H1 (cell line): ENCODE data around the gene TNFSF11. TPM values are rescaled to one million over a fixed set of nuclear protein-coding genes. Genes with fewer than 3 reads are reported as not detected.

Experiments
- CTCF ChIA-PET: fragments of 300-600 bp; sonication (Branson Sonifier 250); formaldehyde crosslinking; loops from one replicate; lab custom pipeline; 2021; ENCODE audit not compliant: partially characterized antibody; lab: Charles Lee
- POLR2A ChIA-PET: fragments of 300-600 bp; sonication (Branson Sonifier 250); formaldehyde crosslinking; loops from one replicate; lab custom pipeline; 2021; ENCODE audit warnings: inconsistent platforms; ENCODE audit not compliant: partially characterized antibody; lab: Charles Lee
- DNase-seq, 2 experiments: peaks; one replicate each; pipeline versions ENCODE4 v3.0.0 to v3.0.0-alpha.2; 2010 to 2022; ENCODE audit warnings: low spot score in 2 of 2, low read depth in 1 of 2, mixed read lengths in 1 of 2
- FAIRE-seq: peaks from 2 replicates; lab custom pipeline; 2011; peaks lifted over from hg19 to GRCh38; lab: Jason Lieb, UNC
- H2AFZ ChIP-seq: 2 replicates; pipeline ENCODE4 v1.8.1; 2012; ENCODE audit warnings: low read length, inconsistent platforms
- H2AK5ac ChIP-seq: 2 replicates; pipeline ENCODE4 v1.6.1; 2013; ENCODE audit warnings: low read depth, low read length
- H2BK120ac ChIP-seq: replicated peaks from 2 replicates; pipeline ENCODE3; 2013; ENCODE audit warnings: low read depth, low read length, inconsistent platforms
- H2BK12ac ChIP-seq: 2 replicates; pipeline ENCODE4 v1.6.1; 2013; ENCODE audit warnings: low read depth, low read length
- H2BK15ac ChIP-seq: 2 replicates; pipeline ENCODE4 v1.6.1; 2013; ENCODE audit warnings: low read length
- H2BK20ac ChIP-seq: 2 replicates; pipeline ENCODE4 v1.6.1; 2013; ENCODE audit warnings: low read length
- H2BK5ac ChIP-seq: 2 replicates; pipeline ENCODE4 v1.6.1; 2013; ENCODE audit warnings: low read depth, low read length
- H3K14ac ChIP-seq: 2 replicates; pipeline ENCODE4 v1.6.1; 2013; ENCODE audit warnings: inconsistent platforms; ENCODE audit not compliant: insufficient read length
- H3K18ac ChIP-seq: 2 replicates; pipeline ENCODE4 v1.6.1; 2013; ENCODE audit warnings: low read length; ENCODE audit errors: extremely low read depth
- H3K23ac ChIP-seq: 2 replicates; pipeline ENCODE4 v1.6.1; 2013; ENCODE audit warnings: inconsistent platforms; ENCODE audit not compliant: insufficient read length
- H3K23me2 ChIP-seq: 2 replicates; pipeline ENCODE4 v1.6.1; 2013; ENCODE audit warnings: low read depth, low read length
- H3K27ac ChIP-seq: 2 replicates; pipeline ENCODE4 v1.6.1; 2011; ENCODE audit warnings: low read depth, low read length, inconsistent platforms
- H3K27me3 ChIP-seq, 4 experiments: replicated peaks in 1 of 4; 1 replicate in 1 of 4; 2 replicates in 3 of 4; pipeline versions ENCODE4 v1.6.1 to v1.8.1; 2011 to 2013; ENCODE audit warnings: low read length in 3 of 4, mild to moderate bottlenecking in 3 of 4, inconsistent platforms in 2 of 4, mixed read lengths in 2 of 4, moderate library complexity in 1 of 4; ENCODE audit not compliant: control insufficient read depth in 3 of 4, insufficient read depth in 3 of 4; ENCODE audit errors: extremely low read depth in 1 of 4
- H3K36me3 ChIP-seq, 4 experiments: 2 replicates each; pipeline versions ENCODE4 v1.6.1 to v1.8.1; 2011 to 2013; ENCODE audit warnings: mild to moderate bottlenecking in 4 of 4, low read length in 3 of 4, moderate library complexity in 2 of 4, control low read depth in 1 of 4, inconsistent platforms in 1 of 4; ENCODE audit not compliant: insufficient read depth in 4 of 4, control insufficient read depth in 2 of 4
- H3K4ac ChIP-seq: replicated peaks from 2 replicates; pipeline ENCODE3; 2013; ENCODE audit warnings: low read length, low read depth, mixed read lengths, inconsistent platforms; ENCODE audit not compliant: insufficient read length
- H3K4me1 ChIP-seq, 4 experiments: replicated peaks in 1 of 4; 1 replicate in 1 of 4; 2 replicates in 3 of 4; pipeline versions ENCODE4 v1.6.1 to v1.8.1; 2011 to 2013; ENCODE audit warnings: low read length in 3 of 4, inconsistent platforms in 2 of 4, mixed read lengths in 1 of 4; ENCODE audit not compliant: insufficient read depth in 4 of 4, control insufficient read depth in 3 of 4
- H3K4me2 ChIP-seq, 2 experiments: 2 replicates each; pipeline versions ENCODE4 v1.6.1 to v1.8.1; 2011 to 2013; ENCODE audit warnings: low read depth in 2 of 2, low read length in 2 of 2, control low read depth in 1 of 2, inconsistent platforms in 1 of 2, mild to moderate bottlenecking in 1 of 2; ENCODE audit not compliant: insufficient read depth in 1 of 2
- H3K4me3 ChIP-seq, 4 experiments: fragments of 200-600, 300-600 bp in 1 of 4; sonication (generic), shearing (Covaris generic), sonication (Bioruptor Twin) in 1 of 4; 2 replicates each; pipeline versions ENCODE4 v1.5.1 to v1.8.1; 2011 to 2016; ENCODE audit warnings: low read length in 4 of 4, low read depth in 3 of 4, control low read depth in 2 of 4, inconsistent platforms in 2 of 4, mild to moderate bottlenecking in 2 of 4, mixed read lengths in 1 of 4, moderate library complexity in 1 of 4; ENCODE audit not compliant: insufficient read depth in 2 of 4; ENCODE audit errors: extremely low read depth in 1 of 4
- H3K56ac ChIP-seq: replicated peaks from 2 replicates; pipeline ENCODE3; 2013; ENCODE audit warnings: low read depth, mild to moderate bottlenecking, mixed read lengths, low read length, inconsistent platforms; ENCODE audit not compliant: insufficient read length
- H3K79me1 ChIP-seq: 2 replicates; pipeline ENCODE4 v1.6.1; 2013; ENCODE audit warnings: low read depth, low read length, control low read depth
- H3K79me2 ChIP-seq, 2 experiments: 2 replicates each; pipeline versions ENCODE4 v1.6.1 to v1.8.1; 2012 to 2013; ENCODE audit warnings: low read length in 2 of 2, mild to moderate bottlenecking in 2 of 2, inconsistent platforms in 1 of 2; ENCODE audit not compliant: insufficient read depth in 2 of 2, control insufficient read depth in 1 of 2
- H3K9ac ChIP-seq, 4 experiments: replicated peaks in 1 of 4; 1 replicate in 1 of 4; 2 replicates in 3 of 4; pipeline versions ENCODE4 v1.6.1 to v1.8.1; 2011 to 2013; ENCODE audit warnings: low read depth in 3 of 4, low read length in 3 of 4, control low read depth in 2 of 4, mild to moderate bottlenecking in 2 of 4, moderate library complexity in 2 of 4, inconsistent platforms in 1 of 4; ENCODE audit errors: extremely low read depth in 1 of 4
- H3K9me3 ChIP-seq, 2 experiments: 2 replicates each; pipeline versions ENCODE4 v1.6.1 to v1.8.1; 2012 to 2013; ENCODE audit warnings: mild to moderate bottlenecking in 2 of 2, moderate library complexity in 2 of 2, control low read depth in 1 of 2, inconsistent platforms in 1 of 2, low read depth in 1 of 2, low read length in 1 of 2, mixed read lengths in 1 of 2; ENCODE audit not compliant: insufficient read depth in 2 of 2
- H4K20me1 ChIP-seq, 2 experiments: replicated peaks in 1 of 2; 2 replicates each; pipeline versions ENCODE3 to v1.8.1; 2011 to 2013; ENCODE audit warnings: inconsistent platforms in 2 of 2, low read length in 2 of 2, mild to moderate bottlenecking in 1 of 2; ENCODE audit not compliant: insufficient read depth in 2 of 2, control insufficient read depth in 1 of 2
- H4K5ac ChIP-seq: 2 replicates; pipeline ENCODE4 v1.6.1; 2013; ENCODE audit warnings: low read length, low read depth, mixed read lengths, inconsistent platforms; ENCODE audit not compliant: insufficient read length
- H4K8ac ChIP-seq: 2 replicates; pipeline ENCODE4 v1.8.0; 2013; ENCODE audit warnings: mild to moderate bottlenecking, moderate library complexity, low read length, inconsistent platforms; ENCODE audit not compliant: insufficient read depth; ENCODE audit errors: extremely low read depth
- H4K91ac ChIP-seq: replicated peaks from 2 replicates; pipeline ENCODE3; 2013; ENCODE audit warnings: low read length, mixed read lengths, inconsistent platforms; ENCODE audit not compliant: insufficient read length
- EP300 ChIP-seq, 2 experiments: IDR thresholded peaks; 1 replicate in 1 of 2; 2 replicates in 1 of 2; pipeline ENCODE4 v1.6.1; 2011 to 2012; ENCODE audit warnings: low read depth in 2 of 2, low read length in 2 of 2, mild to moderate bottlenecking in 2 of 2, borderline replicate concordance in 1 of 2, inconsistent platforms in 1 of 2, moderate library complexity in 1 of 2
- WGBS, 2 experiments: shearing (Covaris generic) in 1 of 2; methylation state at CpG; one replicate each; pipeline versions ENCODE4 v1.1.6 to v1.1.7; 2013 to 2015; ENCODE audit warnings: low lambda C conversion rate in 2 of 2, mixed read lengths in 2 of 2, inconsistent platforms in 1 of 2, low coverage in 1 of 2, missing lambda C conversion rate in 1 of 2; ENCODE audit not compliant: insufficient replicate concordance in 2 of 2, insufficient coverage in 1 of 2, insufficient read length in 1 of 2; ENCODE audit errors: extremely low coverage in 1 of 2, missing lambda C conversion rate in 1 of 2; 5-methylcytosine and 5-hydroxymethylcytosine counted together
- polyA plus RNA-seq, 7 experiments: library from polyadenylated mRNA; depleted of rRNA in 3 of 7; stranded (reverse) in 5 of 7; unstranded in 2 of 7; fragments of >200 nt in 5 of 7; fragments of 200-250 nt in 2 of 7; gene quantifications; 1 replicate in 5 of 7; 2 replicates in 1 of 7; 4 replicates in 1 of 7; pipeline versions ENCODE4 v1.2.1 to v1.2.3, GENCODE V29; 2011 to 2013; ENCODE audit warnings: missing spikeins in 2 of 7, mixed read lengths in 2 of 7
- total RNA-seq: library from RNA; stranded (reverse); fragmentation: NEBNext Ultra II Directional; extraction: Animal tissue kit (Norgen Biotek cat#: 25700); gene quantifications from 2 replicates; pipeline ENCODE4 v1.2.1, GENCODE V29; 2021

The TNFSF11 gene
- total and polyA plus RNA-seq, 2 of the 8 experiments (the other 6 are each of a cell fraction or from before 2014, with no cell fraction given): 9.3 to 12.0 TPM

GRCh38 chr13:42595253-42595571 is 21.3 kb downstream of the TNFSF11 start:
- H3K56ac ChIP-seq: no peak overlapping the region
- H4K91ac ChIP-seq: peak overlapping the region; percentile 17
- H2BK120ac ChIP-seq: peak overlapping the region; percentile 30
- FAIRE-seq: no peak
- peak overlapping the region; percentile 77; the same call in 1 of the 2 replicates for H2BK15ac ChIP-seq
- H2BK20ac ChIP-seq: no peak overlapping the region
- H4K8ac ChIP-seq: no peak overlapping the region
- no peaks in the 10 kb centered on the region for H4K20me1 ChIP-seq
- peaks cover 0 to 24% of the 10 kb centered on the region in 2 experiments; a peak in 2 of 4 replicates for H3K79me2 ChIP-seq
- ChIA-PET POLR2A (interaction anchor here (1.2 to 4.1 kb wide), 5 partner anchors 254 to 270 kb away, joined by 3 to 21 read pairs (median 7); no protein-coding TSS in a partner anchor), CTCF (interaction anchor here (0.6 to 2.0 kb wide), 29 partner anchors 13 to 1142 kb away, joined by 3 to 11 read pairs (median 3); no protein-coding TSS in a partner anchor)
- H2BK5ac ChIP-seq: no peak overlapping the region
- WGBS, 2 experiments: 51% methylated on average over 4 of the region's 4 CpGs; no CpG with 5 or more reads in 1 of the 2 experiments
- no peak overlapping the region for H4K5ac ChIP-seq
- H3K36me3 ChIP-seq: peaks cover 0 to 3% (median 0%) of the 10 kb centered on the region in 4 experiments; a peak in 2 of 8 replicates
- no peak overlapping the region for H3K27ac ChIP-seq
- H3K27me3 ChIP-seq: no peaks in the 10 kb centered on the region
- no peak for TF ChIP-seq EP300 (IDR thresholded peaks at IDR 0.05; ENCODE audit: borderline replicate concordance in 1 of 2, low read depth in 2 of 2, low read length in 2 of 2)
- H3K4ac ChIP-seq: no peak overlapping the region
- H2BK12ac ChIP-seq: peak overlapping the region; percentile 60; the same call in 1 of the 2 replicates
- no peak overlapping the region for H2AK5ac ChIP-seq
- H3K4me2 ChIP-seq: no peak overlapping the region
- H2AFZ ChIP-seq: no peak overlapping the region
- H3K4me3 ChIP-seq: no peak overlapping the region
- H3K23ac ChIP-seq: no peak overlapping the region
- H3K79me1 ChIP-seq: no peaks in the 10 kb centered on the region
- H3K18ac ChIP-seq: peak overlapping the region; percentile 74
- peaks cover 3 to 28% (median 22%) of the 10 kb centered on the region in 4 experiments for H3K4me1 ChIP-seq
- H3K9me3 ChIP-seq: no peaks in the 10 kb centered on the region
- no peak overlapping the region for H3K9ac ChIP-seq
- H3K14ac ChIP-seq: no peak overlapping the region
- no peak for DNase-seq
- H3K23me2 ChIP-seq: no peaks in the 10 kb centered on the region; the same call in 1 of the 2 replicates
